GM10266 (cell line): ENCODE measurements around the gene MYO1E.

Experiments used
- DNase-seq: peaks from one replicate; pipeline ENCODE4 v3.0.0; 2012; ENCODE audit errors: extremely low spot score
- CTCF ChIP-seq: IDR thresholded peaks from 2 replicates; pipeline ENCODE4 v1.5.1; 2012; ENCODE audit warnings: mild to moderate bottlenecking, low read depth; ENCODE audit not compliant: control insufficient read depth, insufficient read depth; ENCODE audit errors: missing control alignments

MYO1E gene

GRCh38 chr15:59159210-59159609 lies 213.5 kb downstream of the MYO1E start:
- DNase-seq: no peak
- TF ChIP-seq CTCF: no peak

GRCh38 chr15:59158701-59159034 lies 214.0 kb downstream of the MYO1E start:
- DNase-seq: no peak
- TF ChIP-seq CTCF: no peak

GRCh38 chr15:59157840-59158700 lies 214.6 kb downstream of the MYO1E start:
- no peak for TF ChIP-seq CTCF
- no peak for DNase-seq

GRCh38 chr15:59157396-59157795 lies 215.3 kb downstream of the MYO1E start:
- no peak for DNase-seq
- no peak for TF ChIP-seq CTCF

GRCh38 chr15:59155431-59155830 lies 217.2 kb downstream of the MYO1E start:
- no peak for TF ChIP-seq CTCF
- no peak for DNase-seq

GRCh38 chr15:59154243-59154642 lies 218.4 kb downstream of the MYO1E start:
- TF ChIP-seq CTCF: no peak

GRCh38 chr15:59153466-59153865 lies 219.2 kb downstream of the MYO1E start:
- DNase-seq: no peak
- TF ChIP-seq CTCF: no peak

More at GRCh38 chr15:59154243-59154642, 218.4 kb downstream of the MYO1E start:
- DNase-seq: no peak
